Right lobe of liver (tissue), 4 donors: Measurements from ENCODE around the gene SLC41A3.

Experiments used
- POLR2A ChIP-seq: fragments of 450-650 bp; IDR thresholded peaks from one replicate; pipeline ENCODE4 v1.6.1; 2017; ENCODE audit warnings: antibody characterized with exemption, mild to moderate bottlenecking
- TF ChIP-seq, protein P1 (sequence below), 4 donors: fragments of 200-600 bp in 3 of 4; fragments of 450-650 bp in 1 of 4; IDR thresholded peaks; one replicate each; pipeline versions ENCODE4 v1.5.1 to v1.8.0; 2016 to 2022; ENCODE audit warnings: antibody characterized with exemption in 4 of 4, mild to moderate bottlenecking in 2 of 4
- donor health status: DM: no; HTN: no; CAD: no.
- donor health status: DM: no; HTN: no; CAD: no.
- donor health status: DM: no; HTN: yes; CAD: no.

DNA sequence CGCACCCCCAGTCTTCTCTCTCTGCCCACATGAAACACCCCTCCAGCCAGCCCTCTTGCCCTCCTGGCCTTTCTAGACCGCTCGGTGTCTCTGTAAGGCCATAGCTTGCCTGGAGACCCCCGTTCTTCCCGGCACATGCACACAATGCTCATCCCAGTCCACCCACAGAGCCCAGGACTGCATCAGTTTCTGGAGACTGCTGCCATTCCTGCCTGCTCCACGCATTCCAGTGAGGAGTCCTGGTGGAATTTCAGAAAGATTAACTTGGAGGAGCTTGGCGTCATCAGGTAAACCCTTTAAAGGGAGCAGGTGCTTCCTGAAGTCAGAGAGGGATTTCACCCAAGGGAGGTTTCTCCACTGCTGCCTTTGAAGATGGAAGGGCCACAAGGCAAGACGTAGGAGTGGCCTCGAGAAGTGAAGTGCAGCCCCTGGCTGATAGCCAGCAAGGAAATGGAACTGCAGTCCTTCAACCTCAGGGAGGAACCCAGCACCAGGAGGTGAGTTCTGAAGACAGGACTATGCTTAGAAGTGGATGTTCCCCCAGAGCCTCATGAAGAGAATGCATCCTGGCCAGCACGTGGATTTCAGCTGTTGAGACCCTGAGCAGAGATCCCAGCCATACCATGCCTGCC, 19.2 kb downstream of the SLC41A3 start:
- TF ChIP-seq, protein P1, sequence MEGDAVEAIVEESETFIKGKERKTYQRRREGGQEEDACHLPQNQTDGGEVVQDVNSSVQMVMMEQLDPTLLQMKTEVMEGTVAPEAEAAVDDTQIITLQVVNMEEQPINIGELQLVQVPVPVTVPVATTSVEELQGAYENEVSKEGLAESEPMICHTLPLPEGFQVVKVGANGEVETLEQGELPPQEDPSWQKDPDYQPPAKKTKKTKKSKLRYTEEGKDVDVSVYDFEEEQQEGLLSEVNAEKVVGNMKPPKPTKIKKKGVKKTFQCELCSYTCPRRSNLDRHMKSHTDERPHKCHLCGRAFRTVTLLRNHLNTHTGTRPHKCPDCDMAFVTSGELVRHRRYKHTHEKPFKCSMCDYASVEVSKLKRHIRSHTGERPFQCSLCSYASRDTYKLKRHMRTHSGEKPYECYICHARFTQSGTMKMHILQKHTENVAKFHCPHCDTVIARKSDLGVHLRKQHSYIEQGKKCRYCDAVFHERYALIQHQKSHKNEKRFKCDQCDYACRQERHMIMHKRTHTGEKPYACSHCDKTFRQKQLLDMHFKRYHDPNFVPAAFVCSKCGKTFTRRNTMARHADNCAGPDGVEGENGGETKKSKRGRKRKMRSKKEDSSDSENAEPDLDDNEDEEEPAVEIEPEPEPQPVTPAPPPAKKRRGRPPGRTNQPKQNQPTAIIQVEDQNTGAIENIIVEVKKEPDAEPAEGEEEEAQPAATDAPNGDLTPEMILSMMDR (IDR thresholded peaks at IDR 0.05): no peak
- no peak for TF ChIP-seq POLR2A
